Activated CD4-positive, alpha-beta T cell treated with anti-CD3 and anti-CD28 coated beads for 24 hours (primary cell): ENCODE measurements around the gene DNAJC5.
"Not testable (repeated sequence)": the region's sequence is repeated elsewhere in the genome, so short reads cannot be mapped to it uniquely, and the experiment has no call there.

Experiments
- DNase-seq, 2 donors: peaks; one replicate each; pipeline ENCODE4 v3.0.0-alpha.2; 2020; ENCODE audit warnings: low read depth in 2 of 2

DNAJC5 gene, protein sequence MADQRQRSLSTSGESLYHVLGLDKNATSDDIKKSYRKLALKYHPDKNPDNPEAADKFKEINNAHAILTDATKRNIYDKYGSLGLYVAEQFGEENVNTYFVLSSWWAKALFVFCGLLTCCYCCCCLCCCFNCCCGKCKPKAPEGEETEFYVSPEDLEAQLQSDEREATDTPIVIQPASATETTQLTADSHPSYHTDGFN

GRCh38 chr20:63894358-63895201, at the start of gene DNAJC5:
Gene DNAJC5 (plus strand): TSS chr20:63895126. CDS start chr20:63928346, 33,220 bp downstream.
- DNase-seq: peak; percentile 92

DNA sequence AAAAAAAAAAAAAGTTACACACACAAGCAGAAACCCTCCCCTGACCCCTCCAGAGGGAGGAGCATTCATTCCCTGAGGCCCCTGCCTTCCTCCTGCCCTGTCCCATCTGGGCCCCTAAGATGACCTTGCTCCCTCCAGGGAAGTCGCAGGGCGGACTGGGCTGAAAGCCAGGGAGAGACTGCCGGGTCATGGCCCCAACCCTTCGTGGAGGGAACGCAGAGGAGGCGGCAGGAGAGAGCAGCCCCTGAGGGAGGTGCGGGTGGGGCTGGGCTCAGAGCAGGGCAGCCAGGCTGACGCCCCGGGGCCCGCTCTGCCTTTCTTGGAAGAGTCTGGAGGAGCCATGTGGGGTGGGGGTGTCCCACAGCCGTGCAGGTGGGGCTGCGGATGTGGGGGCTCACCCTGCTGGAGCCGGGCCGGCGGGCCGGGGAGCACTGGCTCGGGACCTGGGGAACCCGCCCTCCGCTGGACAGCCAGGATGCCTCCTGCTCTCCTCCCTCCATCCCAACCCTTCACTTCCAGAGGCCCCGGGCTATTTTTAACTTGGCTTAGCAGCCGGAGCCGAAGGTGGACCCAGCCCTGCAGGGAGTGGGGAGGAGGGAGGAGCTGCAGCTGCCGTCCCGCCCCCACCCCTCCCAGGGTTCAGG, 48.7 kb upstream of the DNAJC5 start:
- no peak for DNase-seq

GRCh38 chr20:63846888-63847236, 48.1 kb upstream of the DNAJC5 start:
- DNase-seq: no peak

GRCh38 chr20:63847237-63848002, 47.5 kb upstream of the DNAJC5 start:
- no peak for DNase-seq

DNA sequence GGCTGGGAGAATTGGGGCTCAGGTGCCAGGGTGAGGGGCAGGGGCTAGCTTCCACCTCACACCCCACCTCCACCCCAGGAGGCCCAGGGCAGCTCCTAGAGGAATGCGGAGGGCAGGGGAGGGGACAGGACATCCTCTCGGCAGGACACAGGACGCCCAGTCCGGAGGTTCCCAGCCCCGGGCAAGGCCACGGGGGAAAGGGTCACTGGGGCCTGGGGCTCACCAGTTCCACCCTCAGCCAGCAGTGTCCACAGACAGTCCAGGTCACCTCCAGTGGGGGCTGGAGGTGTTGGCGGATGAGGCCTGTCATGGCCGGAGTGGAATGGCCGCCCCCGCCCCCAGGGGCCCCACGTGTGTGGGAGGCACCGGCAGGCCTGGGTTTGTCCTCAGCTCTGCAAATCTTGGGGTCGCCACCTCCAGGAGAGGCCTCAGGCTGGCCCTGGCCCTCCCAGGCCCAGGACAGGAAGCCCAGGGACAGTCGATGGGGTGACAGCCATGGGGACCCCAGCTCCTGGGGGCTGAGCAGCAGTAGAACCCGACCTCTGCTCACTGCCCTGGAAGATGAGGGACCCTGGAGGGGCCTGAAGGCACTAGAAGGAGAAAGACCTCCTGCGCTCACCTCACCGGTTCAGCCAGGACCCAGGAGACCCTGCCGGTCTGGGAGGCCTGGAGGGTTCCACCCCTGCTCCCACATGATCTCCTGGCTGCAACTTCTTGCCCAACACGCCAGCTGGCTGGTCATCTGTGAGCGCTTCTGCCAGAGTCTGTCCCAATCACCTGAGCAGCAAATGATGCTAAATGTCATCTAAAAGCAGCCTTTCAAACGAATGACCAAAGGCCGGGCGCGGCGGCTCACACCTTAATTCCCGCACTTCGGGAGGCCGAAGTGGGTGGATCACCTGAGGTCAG, 46.7 kb upstream of the DNAJC5 start:
- no peak for DNase-seq

GRCh38 chr20:63850689-63851547, 44.0 kb upstream of the DNAJC5 start:
- peak; percentile 35 to 46 for DNase-seq

GRCh38 chr20:63851548-63851943, 43.4 kb upstream of the DNAJC5 start:
- DNase-seq: not testable (repeated sequence)

DNA sequence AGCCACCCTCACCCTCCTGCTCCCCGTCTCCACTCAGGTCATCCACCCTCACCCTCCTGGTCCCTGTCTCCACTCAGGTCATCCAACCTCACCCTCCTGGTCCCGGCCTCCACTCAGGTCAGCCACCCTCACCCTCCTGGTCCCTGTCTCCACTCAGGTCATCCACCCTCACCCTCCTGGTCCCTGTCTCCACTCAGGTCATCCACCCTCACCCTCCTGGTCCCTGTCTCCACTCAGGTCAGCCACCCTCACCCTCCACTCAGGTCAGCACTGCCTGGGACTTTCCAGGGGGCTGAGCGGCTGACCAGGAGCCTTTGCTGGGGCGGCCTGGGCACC, 41.2 kb upstream of the DNAJC5 start:
- not testable (repeated sequence) for DNase-seq

- DNase-seq: no peak
Measured at GRCh38 chr20:63854069-63854765, 40.7 kb upstream of the DNAJC5 start.

DNA sequence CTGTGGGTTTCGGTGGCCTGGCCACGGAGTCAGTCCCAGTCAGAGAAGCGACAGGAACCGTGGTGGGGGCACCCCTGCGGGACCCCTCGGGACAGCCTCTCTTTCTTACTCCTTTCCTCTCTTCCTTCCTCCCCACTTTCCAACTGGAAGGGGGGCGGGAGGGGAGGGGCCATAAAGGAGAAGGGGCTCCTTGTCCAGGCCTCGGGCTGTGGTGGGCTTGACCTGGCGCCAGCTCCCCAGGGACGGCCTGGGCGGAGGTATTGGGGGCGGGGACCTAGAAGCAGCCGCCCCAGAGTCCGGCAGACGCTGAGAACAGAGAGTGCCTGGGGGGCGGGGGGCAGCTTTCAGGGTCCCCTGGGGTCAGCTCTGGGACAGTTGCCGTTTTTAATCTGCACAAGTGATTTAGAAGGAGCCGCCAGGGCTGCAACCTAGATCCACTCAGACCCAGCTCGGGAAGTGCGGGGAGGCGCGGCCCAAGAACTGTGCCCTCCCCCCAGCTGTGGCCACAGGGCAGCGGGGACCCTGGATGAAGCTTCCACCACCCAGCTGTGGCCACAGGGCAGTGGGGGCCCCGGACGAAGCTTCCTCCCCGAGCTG, 40.1 kb upstream of the DNAJC5 start:
- DNase-seq: no peak

- no peak for DNase-seq
Measured at GRCh38 chr20:63855363-63856097, 39.4 kb upstream of the DNAJC5 start.

GRCh38 chr20:63856098-63856511, 38.8 kb upstream of the DNAJC5 start:
- no peak for DNase-seq

DNA sequence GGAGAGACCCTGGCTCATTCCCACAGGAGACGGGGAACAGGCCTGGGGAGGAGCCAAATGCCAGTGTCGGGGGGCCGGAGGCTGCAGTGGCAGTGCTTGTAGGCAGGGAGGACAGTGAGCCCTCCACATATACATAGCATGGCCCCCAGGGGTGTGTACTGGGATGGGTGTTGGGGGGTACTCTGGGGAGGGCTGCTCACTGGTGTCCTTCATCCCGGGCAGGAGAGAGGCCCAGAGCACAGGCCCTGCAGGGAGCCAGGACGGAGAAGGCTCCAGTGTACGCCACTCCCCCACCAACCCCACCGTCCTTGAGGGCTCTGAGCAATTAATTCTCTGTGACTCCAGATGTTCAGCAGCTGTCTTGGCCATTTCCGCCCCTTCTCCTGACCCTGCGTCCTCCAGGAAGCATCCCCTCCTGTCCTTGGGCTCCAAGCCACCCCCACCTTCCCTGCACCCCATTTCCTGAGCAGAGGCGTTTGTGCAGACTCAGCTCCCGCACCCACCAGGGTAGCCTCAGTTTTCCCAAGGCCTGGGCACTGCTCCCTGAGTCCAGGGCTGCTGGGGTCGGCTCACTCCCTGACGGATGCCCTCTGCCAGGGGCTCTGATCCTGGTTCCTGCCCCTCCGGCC, 37.0 kb upstream of the DNAJC5 start:
- DNase-seq: no peak

- DNase-seq: no peak
Measured at GRCh38 chr20:63858393-63859165, 36.3 kb upstream of the DNAJC5 start.

GRCh38 chr20:63859166-63859699, 35.7 kb upstream of the DNAJC5 start:
- DNase-seq: no peak

- no peak for DNase-seq
Measured at GRCh38 chr20:63860325-63861051, 34.4 kb upstream of the DNAJC5 start.
